ENCODE measurements around the gene JADE1. TPM values are rescaled to one million over a fixed set of nuclear protein-coding genes. Genes with fewer than 3 reads are reported as not detected.

JADE1 gene
- total and polyA plus RNA-seq, 2 of the 13 experiments (the other 11 are each of a cell fraction or from before 2014, with no cell fraction given): 5.4 to 19.3 TPM

- no peak for TF ChIP-seq USF2 (IDR thresholded peaks at IDR 0.05; ENCODE audit: low read depth, low read length)
- TF ChIP-seq USF2 (CRISPR knock-in tag; IDR thresholded peaks at IDR 0.05; ENCODE audit: borderline replicate concordance): 0 out of 2 replicates have a peak, but pooled peaks have one; percentile 48
- TF ChIP-seq ZNF138 (CRISPR knock-in tag; IDR thresholded peaks at IDR 0.05; ENCODE audit: low read depth): no peak
- no peak for TF ChIP-seq ZNF496 (CRISPR knock-in tag; IDR thresholded peaks at IDR 0.05; ENCODE audit: insufficient replicate concordance)
- peak; percentile 32 for TF ChIP-seq NFYB (CRISPR knock-in tag; IDR thresholded peaks at IDR 0.05)
- peak; percentile 57 for TF ChIP-seq MNT (IDR thresholded peaks at IDR 0.05)
- TF ChIP-seq RBAK (CRISPR knock-in tag; IDR thresholded peaks at IDR 0.05): no peak
- TF ChIP-seq ZNF800 (CRISPR knock-in tag; IDR thresholded peaks at IDR 0.05): no peak
- no peak for TF ChIP-seq ZNF143 (CRISPR knock-in tag; IDR thresholded peaks at IDR 0.05)
- no peak for TF ChIP-seq ZBTB21 (CRISPR knock-in tag; IDR thresholded peaks at IDR 0.05)
- TF ChIP-seq POGZ (CRISPR knock-in tag; IDR thresholded peaks at IDR 0.05): peak; percentile 77
- no peak for TF ChIP-seq ZZZ3 (CRISPR knock-in tag; IDR thresholded peaks at IDR 0.05; ENCODE audit: borderline replicate concordance)
- TF ChIP-seq FUBP1 (CRISPR knock-in tag; IDR thresholded peaks at IDR 0.05; ENCODE audit: borderline replicate concordance): no peak
- no peak for TF ChIP-seq ELF4 (CRISPR knock-in tag; IDR thresholded peaks at IDR 0.05; ENCODE audit: borderline replicate concordance)
- TF ChIP-seq FOXC1 (CRISPR knock-in tag; IDR thresholded peaks at IDR 0.05; ENCODE audit: borderline replicate concordance): peak; percentile 89
- no peak for TF ChIP-seq AKNA (CRISPR knock-in tag; IDR thresholded peaks at IDR 0.05; ENCODE audit: borderline replicate concordance)
These were observed 1.5 kb downstream of the JADE1 start (continued) for GRCh38 chr4:128810871-128811570.
